Measurements from ENCODE around the gene TOGARAM2. TPM values are rescaled to one million over a fixed set of nuclear protein-coding genes. Genes with fewer than 3 reads are reported as not detected.

TOGARAM2 gene
- total RNA-seq, 2 donors from 2014 or later: 2.0 to 6.6 TPM

DNA sequence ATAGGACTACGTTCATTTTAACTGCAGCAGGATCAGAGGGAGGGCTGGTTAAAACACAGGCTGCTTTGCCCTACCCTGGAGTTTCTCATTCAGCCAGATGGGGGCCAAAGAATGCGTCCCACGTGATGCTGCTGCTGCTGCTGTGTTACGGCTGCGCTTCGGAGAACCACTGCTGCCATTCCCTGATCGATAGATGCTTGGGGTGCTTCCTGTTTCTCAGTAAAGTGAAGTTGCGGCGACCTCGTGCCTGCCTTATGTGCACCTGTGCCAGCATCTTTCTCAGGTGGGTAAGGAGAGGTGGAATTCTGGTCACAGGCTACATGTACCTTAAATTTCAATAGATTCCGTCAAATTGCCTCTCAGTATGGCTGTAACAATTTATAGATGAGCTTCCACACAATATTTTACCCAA is 24.7 kb upstream of the TOGARAM2 start:
- no peak overlapping the region for H3K4me3 ChIP-seq
- no peak overlapping the region for H3K27ac ChIP-seq
- H3K36me3 ChIP-seq: no peaks in the 10 kb centered on the region
- TF ChIP-seq, protein P1, sequence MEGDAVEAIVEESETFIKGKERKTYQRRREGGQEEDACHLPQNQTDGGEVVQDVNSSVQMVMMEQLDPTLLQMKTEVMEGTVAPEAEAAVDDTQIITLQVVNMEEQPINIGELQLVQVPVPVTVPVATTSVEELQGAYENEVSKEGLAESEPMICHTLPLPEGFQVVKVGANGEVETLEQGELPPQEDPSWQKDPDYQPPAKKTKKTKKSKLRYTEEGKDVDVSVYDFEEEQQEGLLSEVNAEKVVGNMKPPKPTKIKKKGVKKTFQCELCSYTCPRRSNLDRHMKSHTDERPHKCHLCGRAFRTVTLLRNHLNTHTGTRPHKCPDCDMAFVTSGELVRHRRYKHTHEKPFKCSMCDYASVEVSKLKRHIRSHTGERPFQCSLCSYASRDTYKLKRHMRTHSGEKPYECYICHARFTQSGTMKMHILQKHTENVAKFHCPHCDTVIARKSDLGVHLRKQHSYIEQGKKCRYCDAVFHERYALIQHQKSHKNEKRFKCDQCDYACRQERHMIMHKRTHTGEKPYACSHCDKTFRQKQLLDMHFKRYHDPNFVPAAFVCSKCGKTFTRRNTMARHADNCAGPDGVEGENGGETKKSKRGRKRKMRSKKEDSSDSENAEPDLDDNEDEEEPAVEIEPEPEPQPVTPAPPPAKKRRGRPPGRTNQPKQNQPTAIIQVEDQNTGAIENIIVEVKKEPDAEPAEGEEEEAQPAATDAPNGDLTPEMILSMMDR (IDR thresholded peaks at IDR 0.05): no peak
- H3K27me3 ChIP-seq: no peaks in the 10 kb centered on the region
- H3K9me3 ChIP-seq: no peaks in the 10 kb centered on the region
- DNase-seq (ENCODE audit: low spot score): no peak
- peaks cover 0 to 8% of the 10 kb centered on the region in 2 donors for H3K4me1 ChIP-seq

DNA sequence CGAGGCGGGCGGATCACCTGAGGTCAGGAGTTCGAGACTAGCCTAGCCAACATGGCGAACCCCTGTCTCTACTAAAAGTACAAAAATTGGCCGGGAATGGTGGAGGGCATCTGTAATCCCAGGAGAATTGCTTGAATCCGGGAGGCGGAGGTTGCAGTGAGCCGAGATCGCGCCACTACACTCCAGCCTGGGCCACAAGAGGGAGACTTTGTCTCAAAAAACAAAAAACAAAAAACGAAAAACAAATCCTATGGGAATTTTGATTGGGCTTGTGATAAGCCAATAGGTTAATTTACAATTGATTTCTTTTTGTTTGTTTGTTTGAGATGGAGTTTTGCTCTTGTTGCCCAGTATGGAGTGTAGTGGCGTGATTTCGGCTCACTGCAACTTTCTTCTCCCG is 24.2 kb upstream of the TOGARAM2 start:
- H3K9me3 ChIP-seq: no peaks in the 10 kb centered on the region
- H3K4me3 ChIP-seq: no peak overlapping the region
- no peaks in the 10 kb centered on the region for H3K27me3 ChIP-seq
- H3K27ac ChIP-seq: no peak overlapping the region
- peaks cover 0 to 8% of the 10 kb centered on the region in 2 donors for H3K4me1 ChIP-seq
- TF ChIP-seq, protein P1 (IDR thresholded peaks at IDR 0.05): peak in 1 of 2 donors; percentile 44
- DNase-seq (ENCODE audit: low spot score): no peak
- H3K36me3 ChIP-seq: no peaks in the 10 kb centered on the region

DNA sequence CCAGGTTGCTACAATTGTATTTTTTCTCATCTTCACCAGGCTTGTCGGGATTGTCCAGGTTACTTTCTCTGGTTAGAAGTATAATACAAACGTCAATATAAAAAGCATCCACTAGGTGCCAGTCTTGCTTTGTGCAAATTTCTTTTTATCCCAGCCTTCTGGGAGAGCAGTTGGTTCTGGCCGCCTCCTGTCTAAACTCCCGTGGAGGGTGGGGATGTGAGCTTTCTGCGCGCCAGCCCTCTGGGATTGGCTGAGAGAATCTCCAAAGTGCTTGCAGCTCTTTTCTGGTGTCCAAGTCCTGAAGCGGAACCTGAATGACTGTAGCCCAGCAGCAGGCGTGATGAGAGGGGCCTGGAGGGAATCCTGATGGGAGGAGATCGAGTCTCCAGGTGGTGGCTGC is 22.4 kb upstream of the TOGARAM2 start:
- H3K4me3 ChIP-seq: no peak overlapping the region
- peak; percentile 72 for DNase-seq (ENCODE audit: low spot score)
- no peaks in the 10 kb centered on the region for H3K9me3 ChIP-seq
- no peaks in the 10 kb centered on the region for H3K27me3 ChIP-seq
- H3K27ac ChIP-seq: peak overlapping the region; percentile 1 to 39
- TF ChIP-seq, protein P1 (IDR thresholded peaks at IDR 0.05): peak; percentile 53 to 79
- H3K4me1 ChIP-seq: peaks cover 0 to 8% of the 10 kb centered on the region in 2 donors
- no peaks in the 10 kb centered on the region for H3K36me3 ChIP-seq

DNA sequence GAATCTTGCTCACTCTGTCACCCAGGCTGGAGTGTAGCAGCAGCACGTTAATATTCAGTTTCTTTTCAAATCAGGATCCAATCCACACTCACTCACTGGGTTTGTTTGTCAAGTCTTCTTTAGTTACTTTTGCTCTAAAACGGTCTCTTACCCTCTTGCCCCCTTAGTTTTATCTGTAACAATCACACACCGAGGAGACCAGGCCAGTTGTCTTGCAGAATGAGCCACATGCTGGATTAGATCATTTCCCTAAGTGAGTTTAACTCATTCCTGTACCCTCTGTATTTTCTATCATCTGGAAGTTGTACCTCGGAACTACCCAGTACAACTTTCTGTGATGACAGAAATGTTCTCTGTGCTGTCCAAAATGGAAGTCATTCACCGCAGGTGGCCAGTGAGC is 20.7 kb upstream of the TOGARAM2 start:
- TF ChIP-seq, protein P1 (IDR thresholded peaks at IDR 0.05): no peak
- no peaks in the 10 kb centered on the region for H3K27me3 ChIP-seq
- H3K4me3 ChIP-seq: no peak overlapping the region
- peaks cover 0 to 8% of the 10 kb centered on the region in 2 donors for H3K4me1 ChIP-seq
- H3K27ac ChIP-seq: peak overlapping the region; percentile 39 to 54
- no peaks in the 10 kb centered on the region for H3K36me3 ChIP-seq
- H3K9me3 ChIP-seq: no peaks in the 10 kb centered on the region
- no peak for DNase-seq (ENCODE audit: low spot score)

DNA sequence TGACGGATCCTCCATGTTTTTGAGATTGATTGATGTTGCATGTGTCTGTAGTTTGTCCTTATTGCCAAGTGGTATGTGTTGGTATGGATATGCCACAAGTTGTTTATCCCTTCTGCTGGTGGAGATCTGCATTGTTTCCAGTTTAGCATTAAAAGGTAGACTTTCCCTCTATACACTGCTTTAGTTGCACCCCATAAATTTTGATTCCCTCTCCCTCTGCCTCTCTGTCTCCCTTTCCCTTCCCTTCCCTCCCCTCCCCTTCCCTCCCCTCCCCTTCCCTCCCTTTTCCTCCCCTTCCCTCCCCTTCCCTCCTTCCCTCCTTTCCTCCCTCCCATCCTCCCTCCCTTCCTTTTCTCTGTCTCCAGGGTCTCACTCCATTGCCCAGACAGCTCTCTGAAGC is 18.6 kb upstream of the TOGARAM2 start:
- no peak overlapping the region for H3K4me3 ChIP-seq
- no peaks in the 10 kb centered on the region for H3K9me3 ChIP-seq
- peaks cover 0 to 8% of the 10 kb centered on the region in 2 donors for H3K4me1 ChIP-seq
- no peak for DNase-seq (ENCODE audit: low spot score)
- no peaks in the 10 kb centered on the region for H3K36me3 ChIP-seq
- no peaks in the 10 kb centered on the region for H3K27me3 ChIP-seq
- no peak overlapping the region for H3K27ac ChIP-seq
- TF ChIP-seq, protein P1 (IDR thresholded peaks at IDR 0.05): no peak

DNA sequence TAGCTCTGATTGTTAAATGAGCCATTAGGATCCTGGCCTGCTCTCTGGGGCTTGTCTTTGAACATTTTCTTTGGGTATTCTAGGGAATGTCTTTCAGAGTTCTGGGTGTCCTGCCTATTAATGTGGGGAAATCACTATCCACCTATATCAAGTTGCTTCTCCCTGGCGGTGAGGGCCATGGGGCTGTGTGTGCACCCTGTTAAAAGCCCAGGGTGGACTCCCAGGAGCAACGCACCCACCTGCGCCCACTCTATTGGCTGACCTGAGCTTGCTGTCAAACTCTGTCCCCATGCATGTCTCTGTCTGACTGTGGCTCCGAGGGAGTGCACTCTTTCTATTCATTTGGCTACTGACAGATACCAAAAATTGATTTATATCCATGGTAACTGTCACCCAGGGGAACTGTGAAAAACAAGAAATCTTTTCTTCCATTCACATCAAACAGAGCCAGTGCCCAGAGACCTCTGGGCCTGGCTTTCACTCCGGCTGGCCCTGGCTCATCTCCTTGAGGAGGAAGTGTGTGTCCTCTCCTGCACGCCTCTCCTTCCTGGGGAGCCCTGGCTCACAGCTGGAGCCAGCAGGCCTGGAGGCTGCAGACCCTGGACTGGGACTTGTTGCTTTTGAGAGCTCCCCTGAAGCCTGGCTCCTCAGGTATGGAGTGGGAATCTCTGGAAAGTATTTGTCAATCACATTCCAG is 10.5 kb upstream of the TOGARAM2 start:
- Histone ChIP-seq H3K4me3 (no peak overlapping the region), H3K4me1 (no peaks in the 10 kb centered on the region), H3K9me3 (no peaks in the 10 kb centered on the region), H3K36me3 (no peaks in the 10 kb centered on the region), H3K27me3 (no peaks in the 10 kb centered on the region), H3K27ac (no peak overlapping the region)
- TF ChIP-seq, protein P1 (IDR thresholded peaks at IDR 0.05): no peak
- DNase-seq (ENCODE audit: low spot score): no peak

Data from right atrium auricular region (tissue), 2 donors.